ENCODE data around the gene LMLN.

- TF ChIP-seq JUN (CRISPR knock-in tag; IDR thresholded peaks at IDR 0.05) (no peak), EZH2 (conservative IDR thresholded peaks at IDR 0.05; ENCODE audit: low read depth, low read length) (no peak), ZNF274 (CRISPR knock-in tag; IDR thresholded peaks at IDR 0.05) (no peak), ZNF672 (CRISPR knock-in tag; IDR thresholded peaks at IDR 0.05) (no peak), KDM5B (CRISPR knock-in tag; IDR thresholded peaks at IDR 0.05; ENCODE audit: borderline replicate concordance) (no peak)
Observed at GRCh38 chr3:197953881-197954280, 6.1 kb upstream of the LMLN start.

Measured in HepG2 (cell line).